ENCODE data around the gene NCSTN.

The NCSTN gene

GRCh38 chr1:160308451-160309184 is 34.6 kb upstream of the NCSTN start:
- Histone ChIP-seq H4K20me1 (ENCODE audit: insufficient read depth, low read length) (0 out of 2 replicates have a peak, but pooled peaks cover 4% of the 10 kb centered on the region), H3K4me2 (ENCODE audit: low read length) (no peak overlapping the region), H2AFZ (ENCODE audit: low read depth, low read length) (no peak overlapping the region), H3K9me3 (ENCODE audit: insufficient read depth, low read length) (no peaks in the 10 kb centered on the region), H3K4me1 (ENCODE audit: low read length) (no peaks in the 10 kb centered on the region), H3K4me3 (ENCODE audit: low read length) (no peak overlapping the region), H3K79me2 (ENCODE audit: low read length) (no peaks in the 10 kb centered on the region), H3K27me3 (ENCODE audit: low read depth, low read length) (no peaks in the 10 kb centered on the region), H3K36me3 (replicated peaks; ENCODE audit: low read depth, low read length) (peaks cover 84% of the 10 kb centered on the region), H3K9ac (ENCODE audit: low read length) (no peak overlapping the region), H3K27ac (ENCODE audit: low read length) (no peak overlapping the region)
- TF ChIP-seq CTCF (IDR thresholded peaks at IDR 0.05; ENCODE audit: low read depth, low read length) (no peak), EZH2phosphoT487 (IDR thresholded peaks at IDR 0.05; ENCODE audit: low read depth) (no peak)

GRCh38 chr1:160309185-160309557 is 34.0 kb upstream of the NCSTN start:
- H3K27me3 ChIP-seq (ENCODE audit: low read depth, low read length): no peaks in the 10 kb centered on the region
- no peak overlapping the region for H3K27ac ChIP-seq (ENCODE audit: low read length)
- no peak overlapping the region for H3K4me3 ChIP-seq (ENCODE audit: low read length)
- no peaks in the 10 kb centered on the region for H3K4me1 ChIP-seq (ENCODE audit: low read length)
- no peaks in the 10 kb centered on the region for H3K9me3 ChIP-seq (ENCODE audit: insufficient read depth, low read length)
- H3K9ac ChIP-seq (ENCODE audit: low read length): no peak overlapping the region
- no peak overlapping the region for H2AFZ ChIP-seq (ENCODE audit: low read depth, low read length)
- H3K4me2 ChIP-seq (ENCODE audit: low read length): no peak overlapping the region
- TF ChIP-seq EZH2phosphoT487 (IDR thresholded peaks at IDR 0.05; ENCODE audit: low read depth): no peak
- no peak for TF ChIP-seq CTCF (IDR thresholded peaks at IDR 0.05; ENCODE audit: low read depth, low read length)
- peaks cover 86% of the 10 kb centered on the region for H3K36me3 ChIP-seq (replicated peaks; ENCODE audit: low read depth, low read length)
- no peaks in the 10 kb centered on the region for H3K79me2 ChIP-seq (ENCODE audit: low read length)
- H4K20me1 ChIP-seq (ENCODE audit: insufficient read depth, low read length): 0 out of 2 replicates have a peak, but pooled peaks cover 4% of the 10 kb centered on the region

- Histone ChIP-seq H3K79me2 (ENCODE audit: low read length) (no peaks in the 10 kb centered on the region), H3K4me2 (ENCODE audit: low read length) (no peak overlapping the region), H3K27me3 (ENCODE audit: low read depth, low read length) (no peaks in the 10 kb centered on the region), H4K20me1 (ENCODE audit: insufficient read depth, low read length) (0 out of 2 replicates have a peak, but pooled peaks cover 4% of the 10 kb centered on the region), H3K36me3 (replicated peaks; ENCODE audit: low read depth, low read length) (peaks cover 89% of the 10 kb centered on the region), H3K9me3 (ENCODE audit: insufficient read depth, low read length) (no peaks in the 10 kb centered on the region), H3K4me1 (ENCODE audit: low read length) (no peaks in the 10 kb centered on the region), H2AFZ (ENCODE audit: low read depth, low read length) (no peak overlapping the region), H3K4me3 (ENCODE audit: low read length) (no peak overlapping the region), H3K27ac (ENCODE audit: low read length) (no peak overlapping the region), H3K9ac (ENCODE audit: low read length) (no peak overlapping the region)
- TF ChIP-seq EZH2phosphoT487 (IDR thresholded peaks at IDR 0.05; ENCODE audit: low read depth) (no peak), CTCF (IDR thresholded peaks at IDR 0.05; ENCODE audit: low read depth, low read length) (no peak)
These were observed 33.6 kb upstream of the NCSTN start for GRCh38 chr1:160309571-160309970.

GRCh38 chr1:160315359-160315758 is 27.8 kb upstream of the NCSTN start:
- H4K20me1 ChIP-seq (ENCODE audit: insufficient read depth, low read length): peaks cover 16% of the 10 kb centered on the region; the same call in 1 of the 2 replicates
- H3K4me2 ChIP-seq (ENCODE audit: low read length): no peak overlapping the region
- no peak overlapping the region for H2AFZ ChIP-seq (ENCODE audit: low read depth, low read length)
- H3K4me1 ChIP-seq (ENCODE audit: low read length): no peaks in the 10 kb centered on the region
- no peaks in the 10 kb centered on the region for H3K9me3 ChIP-seq (ENCODE audit: insufficient read depth, low read length)
- H3K9ac ChIP-seq (ENCODE audit: low read length): no peak overlapping the region
- no peak for TF ChIP-seq EZH2phosphoT487 (IDR thresholded peaks at IDR 0.05; ENCODE audit: low read depth)
- TF ChIP-seq CTCF (IDR thresholded peaks at IDR 0.05; ENCODE audit: low read depth, low read length): no peak
- H3K27me3 ChIP-seq (ENCODE audit: low read depth, low read length): no peaks in the 10 kb centered on the region
- peaks cover 79% of the 10 kb centered on the region for H3K36me3 ChIP-seq (replicated peaks; ENCODE audit: low read depth, low read length)
- no peak overlapping the region for H3K4me3 ChIP-seq (ENCODE audit: low read length)
- H3K27ac ChIP-seq (ENCODE audit: low read length): no peak overlapping the region
- H3K79me2 ChIP-seq (ENCODE audit: low read length): peaks cover 29% of the 10 kb centered on the region

Data from OCI-LY3 (cell line).